Activated T-cell treated with anti-CD3 and anti-CD28 coated beads, Interleukin-2, amount 50 U/mL, for 24 hours (primary cell): ENCODE data around the gene NEK6.

ENCODE experiments used
- DNase-seq: peaks from one replicate; pipeline ENCODE4 v3.0.0-alpha.2; 2020
- H3K27ac Mint-ChIP-seq: 2 replicates; pipeline ENCODE4 v1.8.0; 2020; ENCODE audit warnings: mild to moderate bottlenecking, mixed read lengths
- H3K27me3 Mint-ChIP-seq: 2 replicates; pipeline ENCODE4 v1.8.0; 2020; ENCODE audit warnings: mixed read lengths
- H3K36me3 Mint-ChIP-seq: 2 replicates; pipeline ENCODE4 v1.8.0; 2020; ENCODE audit warnings: low read depth, mixed read lengths
- H3K4me1 Mint-ChIP-seq: 2 replicates; pipeline ENCODE4 v1.8.0; 2020; ENCODE audit warnings: low read depth, mixed read lengths
- H3K4me3 Mint-ChIP-seq: 2 replicates; pipeline ENCODE4 v1.8.0; 2020; ENCODE audit warnings: mild to moderate bottlenecking, moderate library complexity, mixed read lengths
- H3K9me3 Mint-ChIP-seq: 2 replicates; pipeline ENCODE4 v1.8.0; 2020; ENCODE audit warnings: mixed read lengths

Gene NEK6

GRCh38 chr9:124257844-124258606, at the start of gene NEK6:
NEK6 (plus strand) TSS chr9:124257949; CDS start chr9:124301965, 44,016 bp downstream.
- Mint-ChIP-seq H3K9me3 (no peaks in the 10 kb centered on the region), H3K27me3 (peaks cover 61% of the 10 kb centered on the region), H3K36me3 (peaks cover 4% of the 10 kb centered on the region), H3K4me1 (peaks cover 70% of the 10 kb centered on the region), H3K27ac (peak within 1 kb of the TSS; percentile 91), H3K4me3 (peak within 1 kb of the TSS; percentile 88)
- DNase-seq, result peak; percentile 58

DNA sequence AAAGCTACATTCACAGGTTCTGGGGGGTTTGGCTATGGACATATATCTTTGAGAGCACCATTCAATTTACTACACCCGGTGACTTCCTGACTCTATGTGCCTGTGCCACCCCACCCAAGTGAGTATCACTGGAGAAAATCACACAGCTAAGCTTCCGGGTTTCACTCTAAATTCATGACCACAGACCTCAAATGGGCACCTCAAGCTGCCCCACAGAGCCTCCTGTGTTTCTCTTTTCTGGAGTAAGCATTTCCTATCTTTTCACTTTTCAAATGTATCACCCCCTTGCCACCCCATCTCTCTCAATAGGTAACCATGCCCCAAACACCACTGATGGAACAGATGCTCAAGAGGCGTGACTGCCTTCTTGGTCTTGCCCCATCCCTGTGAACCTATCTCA, 49.2 kb upstream of the NEK6 start:
- Mint-ChIP-seq H3K27me3 (no peaks in the 10 kb centered on the region), H3K4me3 (no peak overlapping the region), H3K9me3 (no peaks in the 10 kb centered on the region), H3K36me3 (no peaks in the 10 kb centered on the region), H3K27ac (peak overlapping the region; percentile 22), H3K4me1 (peaks cover 72% of the 10 kb centered on the region)
- no peak for DNase-seq

GRCh38 chr9:124209279-124209678, 48.5 kb upstream of the NEK6 start:
- Mint-ChIP-seq H3K27ac (peak overlapping the region; percentile 22), H3K36me3 (no peaks in the 10 kb centered on the region), H3K4me3 (no peak overlapping the region), H3K9me3 (no peaks in the 10 kb centered on the region), H3K27me3 (no peaks in the 10 kb centered on the region), H3K4me1 (peaks cover 71% of the 10 kb centered on the region)
- DNase-seq, result no peak

DNA sequence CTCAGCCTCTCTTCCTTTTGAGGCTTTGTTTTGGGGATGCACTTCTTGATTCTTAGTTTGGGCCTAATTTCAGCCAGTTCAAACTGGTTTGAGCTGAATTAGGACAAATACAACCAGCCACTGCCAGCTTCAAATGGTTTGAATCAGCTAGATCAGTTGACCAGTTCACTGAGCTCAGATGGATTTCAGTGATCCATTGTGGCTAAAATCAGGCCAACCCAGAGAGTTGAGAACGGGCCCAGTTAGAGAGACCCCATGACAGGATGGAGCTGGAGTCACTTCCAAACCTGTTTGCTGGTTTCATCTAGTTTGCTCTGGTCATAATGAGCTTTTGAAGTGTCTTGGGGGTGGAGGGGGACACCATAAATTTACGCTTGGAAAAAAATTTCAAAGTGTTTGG, 48.0 kb upstream of the NEK6 start:
- no peak for DNase-seq
- Mint-ChIP-seq H3K4me3 (no peak overlapping the region), H3K27me3 (no peaks in the 10 kb centered on the region), H3K4me1 (peaks cover 74% of the 10 kb centered on the region), H3K27ac (no peak overlapping the region), H3K36me3 (no peaks in the 10 kb centered on the region), H3K9me3 (no peaks in the 10 kb centered on the region)

GRCh38 chr9:124210697-124211096, 47.1 kb upstream of the NEK6 start:
- H3K4me1 Mint-ChIP-seq, result peaks cover 76% of the 10 kb centered on the region
- H3K9me3 Mint-ChIP-seq, result no peaks in the 10 kb centered on the region
- no peaks in the 10 kb centered on the region for H3K27me3 Mint-ChIP-seq
- peak overlapping the region; percentile 83 for H3K27ac Mint-ChIP-seq
- DNase-seq, result no peak
- H3K4me3 Mint-ChIP-seq, result peak overlapping the region; percentile 31
- no peaks in the 10 kb centered on the region for H3K36me3 Mint-ChIP-seq

- no peaks in the 10 kb centered on the region for H3K36me3 Mint-ChIP-seq
- H3K4me1 Mint-ChIP-seq, result peaks cover 79% of the 10 kb centered on the region
- no peaks in the 10 kb centered on the region for H3K27me3 Mint-ChIP-seq
- DNase-seq, result no peak
- H3K27ac Mint-ChIP-seq, result no peak overlapping the region
- no peaks in the 10 kb centered on the region for H3K9me3 Mint-ChIP-seq
- no peak overlapping the region for H3K4me3 Mint-ChIP-seq
Observed at GRCh38 chr9:124212381-124213050, 45.2 kb upstream of the NEK6 start.

- no peak overlapping the region for H3K4me3 Mint-ChIP-seq
- peaks cover 86% of the 10 kb centered on the region for H3K4me1 Mint-ChIP-seq
Observed at GRCh38 chr9:124213396-124213795, 44.4 kb upstream of the NEK6 start.

DNA sequence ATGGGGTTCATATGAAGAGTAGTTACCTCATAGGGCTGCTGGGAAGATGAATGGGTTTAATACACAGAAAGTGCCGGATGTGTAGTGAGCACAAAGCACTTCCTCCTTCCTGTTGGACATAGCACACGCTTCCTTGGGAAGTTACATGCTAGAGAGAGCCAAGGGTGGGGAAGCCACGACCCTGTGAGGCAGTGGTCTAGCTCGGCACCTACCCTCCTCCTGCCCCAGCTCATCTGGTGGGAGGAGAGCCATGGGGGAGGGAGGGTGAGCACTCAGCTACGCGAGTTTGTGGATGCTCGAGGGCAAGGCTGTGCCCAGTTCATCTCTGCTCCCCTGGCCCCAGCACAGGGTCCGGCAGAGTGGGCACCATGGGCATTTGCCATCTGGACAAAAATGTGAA, 43.6 kb upstream of the NEK6 start:
- DNase-seq, result no peak
- H3K4me3 Mint-ChIP-seq, result no peak overlapping the region
- H3K27me3 Mint-ChIP-seq, result no peaks in the 10 kb centered on the region
- H3K4me1 Mint-ChIP-seq, result peaks cover 86% of the 10 kb centered on the region
- H3K36me3 Mint-ChIP-seq, result no peaks in the 10 kb centered on the region
- H3K27ac Mint-ChIP-seq, result peak overlapping the region; percentile 55
- no peaks in the 10 kb centered on the region for H3K9me3 Mint-ChIP-seq

More at GRCh38 chr9:124213396-124213795, 44.4 kb upstream of the NEK6 start:
- no peak overlapping the region for H3K27ac Mint-ChIP-seq
- H3K27me3 Mint-ChIP-seq, result no peaks in the 10 kb centered on the region
- H3K36me3 Mint-ChIP-seq, result no peaks in the 10 kb centered on the region
- no peak for DNase-seq
- no peaks in the 10 kb centered on the region for H3K9me3 Mint-ChIP-seq

- DNase-seq, result peak; percentile 29
- Mint-ChIP-seq H3K27me3 (no peaks in the 10 kb centered on the region), H3K27ac (no peak overlapping the region), H3K4me3 (no peak overlapping the region), H3K4me1 (peaks cover 83% of the 10 kb centered on the region), H3K9me3 (no peaks in the 10 kb centered on the region), H3K36me3 (no peaks in the 10 kb centered on the region)
Observed at GRCh38 chr9:124214596-124215367, 43.0 kb upstream of the NEK6 start.

DNA sequence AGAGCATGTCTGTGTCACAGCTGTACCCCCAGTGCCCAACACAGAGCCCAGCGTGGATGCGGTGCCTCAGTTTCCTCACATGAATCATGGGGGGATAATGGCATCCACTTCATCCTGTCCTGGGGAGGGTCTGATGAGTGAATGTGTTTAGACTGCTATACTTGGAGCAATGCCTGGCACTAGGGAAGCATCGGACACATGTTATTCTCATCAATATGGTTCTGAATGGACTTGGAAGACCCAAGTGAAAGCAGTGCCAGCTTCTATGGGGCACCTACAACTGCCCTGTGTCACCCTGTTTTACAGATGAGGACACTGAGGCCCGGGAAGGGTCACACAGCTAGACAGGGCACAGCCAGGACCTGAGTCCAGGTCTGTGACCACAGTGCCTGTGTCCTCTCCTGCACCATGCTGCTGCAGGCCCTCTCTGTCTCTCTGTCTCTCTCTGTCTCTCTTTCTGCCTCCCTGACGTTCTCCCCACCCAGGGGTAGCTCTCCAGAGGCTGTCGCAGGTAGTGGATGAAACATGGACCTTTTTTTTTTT, 42.3 kb upstream of the NEK6 start:
- Mint-ChIP-seq H3K4me1 (peaks cover 80% of the 10 kb centered on the region), H3K27me3 (no peaks in the 10 kb centered on the region), H3K36me3 (no peaks in the 10 kb centered on the region), H3K9me3 (no peaks in the 10 kb centered on the region), H3K4me3 (no peak overlapping the region), H3K27ac (no peak overlapping the region)
- DNase-seq, result peak; percentile 24

- Mint-ChIP-seq H3K9me3 (no peaks in the 10 kb centered on the region), H3K27me3 (no peaks in the 10 kb centered on the region), H3K27ac (peak overlapping the region; percentile 91), H3K4me3 (no peak overlapping the region), H3K36me3 (no peaks in the 10 kb centered on the region), H3K4me1 (peaks cover 75% of the 10 kb centered on the region)
- DNase-seq, result no peak
Observed at GRCh38 chr9:124215956-124216355, 41.8 kb upstream of the NEK6 start.

- Mint-ChIP-seq H3K27ac (peak overlapping the region; percentile 91), H3K4me1 (peaks cover 72% of the 10 kb centered on the region), H3K9me3 (no peaks in the 10 kb centered on the region), H3K4me3 (peak overlapping the region; percentile 52), H3K36me3 (no peaks in the 10 kb centered on the region), H3K27me3 (no peaks in the 10 kb centered on the region)
- peak; percentile 72 for DNase-seq
Observed at GRCh38 chr9:124216474-124217176, 41.1 kb upstream of the NEK6 start.

GRCh38 chr9:124217836-124218437, 39.8 kb upstream of the NEK6 start:
- no peaks in the 10 kb centered on the region for H3K27me3 Mint-ChIP-seq
- DNase-seq, result peak; percentile 29
- H3K27ac Mint-ChIP-seq, result peak overlapping the region; percentile 63
- no peaks in the 10 kb centered on the region for H3K9me3 Mint-ChIP-seq
- peaks cover 59% of the 10 kb centered on the region for H3K4me1 Mint-ChIP-seq
- no peak overlapping the region for H3K4me3 Mint-ChIP-seq
- no peaks in the 10 kb centered on the region for H3K36me3 Mint-ChIP-seq
